ENCODE results near the gene JAKMIP3.

Gene JAKMIP3

GRCh38 chr10:132044803-132045202 lies 20.9 kb upstream of the JAKMIP3 start:
- DNase-seq, result no peak

- DNase-seq, result no peak
Observed at GRCh38 chr10:132045324-132045723, 20.4 kb upstream of the JAKMIP3 start.

GRCh38 chr10:132047575-132048293 lies 18.0 kb upstream of the JAKMIP3 start:
- DNase-seq, result no peak

- no peak for DNase-seq
Observed at GRCh38 chr10:132048294-132048667, 17.5 kb upstream of the JAKMIP3 start.

- no peak for DNase-seq
Observed at GRCh38 chr10:132050191-132050590, 15.6 kb upstream of the JAKMIP3 start.

GRCh38 chr10:132052124-132052523 lies 13.6 kb upstream of the JAKMIP3 start:
- no peak for DNase-seq

- no peak for DNase-seq
Observed at GRCh38 chr10:132054564-132054963, 11.2 kb upstream of the JAKMIP3 start.

- no peak for DNase-seq
Observed at GRCh38 chr10:132055616-132056015, 10.1 kb upstream of the JAKMIP3 start.

- no peak for DNase-seq
Observed at GRCh38 chr10:132056663-132057062, 9.1 kb upstream of the JAKMIP3 start.

- DNase-seq, result no peak
Observed at GRCh38 chr10:132057191-132057681, 8.5 kb upstream of the JAKMIP3 start.

- no peak for DNase-seq
Observed at GRCh38 chr10:132058111-132058745, 7.5 kb upstream of the JAKMIP3 start.

- DNase-seq, result no peak
Observed at GRCh38 chr10:132058793-132059759, 6.7 kb upstream of the JAKMIP3 start.

GRCh38 chr10:132059760-132060508 lies 5.8 kb upstream of the JAKMIP3 start:
- no peak for DNase-seq

- no peak for DNase-seq
Observed at GRCh38 chr10:132061030-132061429, 4.7 kb upstream of the JAKMIP3 start.

GRCh38 chr10:132061465-132061864 lies 4.3 kb upstream of the JAKMIP3 start:
- no peak for DNase-seq

GRCh38 chr10:132062116-132062515 lies 3.6 kb upstream of the JAKMIP3 start:
- no peak for DNase-seq

GRCh38 chr10:132062641-132063390 lies 2.9 kb upstream of the JAKMIP3 start:
- DNase-seq, result no peak

- DNase-seq, result no peak
Observed at GRCh38 chr10:132063432-132063831, 2.3 kb upstream of the JAKMIP3 start.

- no peak for DNase-seq
Observed at GRCh38 chr10:132064082-132064755, 1.5 kb upstream of the JAKMIP3 start.

- DNase-seq, result no peak
Observed at GRCh38 chr10:132064771-132065437, 842 bp upstream of the JAKMIP3 start.

- DNase-seq, result no peak
Observed at GRCh38 chr10:132066186-132066585, 440 bp downstream of the JAKMIP3 start.

All from NCI-H446 (cell line).